ENCODE data around the gene KCNN4.
"Not testable (repeated sequence)": the region's sequence is repeated elsewhere in the genome, so short reads cannot be mapped to it uniquely, and the experiment has no call there.

The KCNN4 gene

GRCh38 chr19:43779147-43779819, 1.5 kb downstream of the KCNN4 start:
- DNase-seq (ENCODE audit: low spot score): no peak
- TF ChIP-seq CTCF (IDR thresholded peaks at IDR 0.05): no peak
- H3K27ac ChIP-seq: peak overlapping the region in 1 of 2 donors; percentile 47
- peak overlapping the region; percentile 30 for H3K4me3 ChIP-seq

DNA sequence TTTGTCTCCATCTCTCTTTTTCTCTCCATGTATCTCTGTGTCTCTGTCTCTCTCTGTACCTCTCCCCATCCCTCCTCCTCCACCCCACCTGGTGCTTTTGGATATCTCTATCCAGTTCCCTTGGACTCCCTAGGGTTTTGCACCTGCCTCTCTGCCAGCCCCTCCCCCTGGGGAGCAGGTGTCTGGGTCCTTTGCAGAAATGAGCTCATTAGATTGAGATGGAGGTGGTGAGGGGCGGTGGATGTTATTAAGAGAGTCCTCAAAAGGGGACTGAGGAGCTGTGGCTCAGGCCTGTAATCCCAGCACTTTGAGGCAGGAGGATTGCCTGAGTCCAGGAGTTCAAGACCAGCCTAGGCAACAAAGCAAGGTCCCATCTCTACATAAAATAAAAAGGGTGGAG, 2.1 kb downstream of the KCNN4 start:
- no peak for DNase-seq (ENCODE audit: low spot score)
- no peak for TF ChIP-seq CTCF (IDR thresholded peaks at IDR 0.05)
- Histone ChIP-seq H3K4me3 (no peak overlapping the region), H3K27ac (peak overlapping the region in 1 of 2 donors; percentile 47)

GRCh38 chr19:43777163-43777695, 3.5 kb downstream of the KCNN4 start:
- DNase-seq (ENCODE audit: low spot score): no peak
- TF ChIP-seq CTCF (IDR thresholded peaks at IDR 0.05): no peak
- no peak overlapping the region for H3K27ac ChIP-seq
- H3K4me3 ChIP-seq: no peak overlapping the region

- Histone ChIP-seq H3K27ac (no peak overlapping the region), H3K4me3 (no peak overlapping the region)
- no peak for TF ChIP-seq CTCF (IDR thresholded peaks at IDR 0.05)
- DNase-seq (ENCODE audit: low spot score): no peak
Measured at GRCh38 chr19:43776286-43776685, 4.5 kb downstream of the KCNN4 start.

DNA sequence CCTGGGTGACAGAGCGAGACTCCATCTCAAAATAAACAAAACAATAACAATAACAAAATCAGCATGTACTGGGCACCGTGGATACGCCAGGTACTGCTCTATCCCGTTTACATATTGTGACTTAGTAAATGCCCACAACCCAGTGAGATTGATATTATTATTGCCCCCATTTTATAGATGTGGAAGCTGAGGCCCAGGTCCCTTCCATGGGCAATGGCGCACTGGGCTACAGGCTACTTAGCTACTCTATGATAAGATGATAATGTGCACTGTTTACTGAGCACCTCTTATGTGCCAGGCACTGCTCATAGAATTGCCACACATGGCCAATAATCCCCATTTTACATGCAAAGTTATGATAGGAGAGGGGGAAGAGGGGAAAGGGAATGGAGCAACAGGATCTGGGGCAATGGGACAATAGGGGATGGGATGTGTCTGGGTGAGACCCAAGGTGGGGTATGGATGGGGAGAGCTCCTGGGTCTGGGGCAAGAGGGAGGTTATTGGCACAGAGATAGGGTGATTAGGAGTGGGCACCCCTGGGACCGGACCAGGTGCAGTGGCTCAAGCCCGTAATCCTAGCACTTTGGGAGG, 5.4 kb downstream of the KCNN4 start:
- Histone ChIP-seq H3K27ac (no peak overlapping the region), H3K4me3 (no peak overlapping the region)
- TF ChIP-seq CTCF (IDR thresholded peaks at IDR 0.05): no peak
- no peak for DNase-seq (ENCODE audit: low spot score)

- DNase-seq (ENCODE audit: low spot score): not testable (repeated sequence)
- Histone ChIP-seq H3K27ac (peak overlapping the region in 1 of 2 donors; percentile 42), H3K4me3 (peak overlapping the region; percentile 60)
Measured at GRCh38 chr19:43774940-43775258, 5.9 kb downstream of the KCNN4 start.

DNA sequence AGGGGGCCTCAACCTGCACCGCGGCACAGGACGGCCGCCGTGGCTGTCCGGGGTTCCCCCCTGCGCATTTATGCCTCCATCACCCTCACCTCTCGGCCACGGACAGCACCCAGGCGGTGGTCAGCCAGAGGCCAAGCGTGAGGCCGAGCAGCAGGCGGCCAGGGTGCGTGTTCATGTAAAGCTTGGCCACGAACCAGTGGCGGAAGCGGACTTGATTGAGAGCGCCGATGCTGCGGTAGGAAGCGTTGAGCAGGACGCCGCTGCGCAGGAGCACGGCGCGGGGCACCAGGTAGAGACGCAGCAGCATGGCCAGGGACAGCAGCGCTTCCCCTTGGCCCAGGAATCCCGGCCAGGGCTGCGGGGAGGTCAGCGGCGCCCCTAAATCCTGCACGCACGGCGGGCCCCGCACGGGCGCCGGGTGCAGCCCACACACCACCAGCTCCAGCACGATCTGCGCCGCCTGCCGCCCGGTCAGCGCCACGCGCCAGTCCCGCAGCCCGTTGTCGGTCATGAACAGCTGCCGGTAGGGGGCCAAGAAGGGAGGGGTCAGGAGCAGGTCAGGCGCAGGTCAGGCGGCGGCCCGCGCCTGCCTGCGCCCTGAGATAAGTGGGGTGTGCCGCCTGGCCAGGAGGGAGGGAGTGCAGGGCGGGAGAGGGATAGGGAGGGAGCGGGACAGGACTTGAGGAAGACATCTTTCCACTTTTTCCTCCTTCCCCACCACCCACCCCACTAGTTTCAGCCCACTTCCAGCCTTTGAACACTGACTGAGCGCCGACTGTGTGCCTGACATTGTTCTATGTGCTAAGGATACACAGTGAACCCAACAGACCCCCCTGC, 6.5 kb downstream of the KCNN4 start:
- TF ChIP-seq CTCF (IDR thresholded peaks at IDR 0.05): no peak
- H3K4me3 ChIP-seq: peak overlapping the region; percentile 60
- no peak for DNase-seq (ENCODE audit: low spot score)
- H3K27ac ChIP-seq: peak overlapping the region in 1 of 2 donors; percentile 42

Measured in coronary artery (tissue), 2 donors.